ENCODE measurements around the gene KRT33A. TPM values are rescaled to one million over a fixed set of nuclear protein-coding genes. Genes with fewer than 3 reads are reported as not detected.

The KRT33A gene
- total and polyA plus RNA-seq, 4 donors = not detected

DNA sequence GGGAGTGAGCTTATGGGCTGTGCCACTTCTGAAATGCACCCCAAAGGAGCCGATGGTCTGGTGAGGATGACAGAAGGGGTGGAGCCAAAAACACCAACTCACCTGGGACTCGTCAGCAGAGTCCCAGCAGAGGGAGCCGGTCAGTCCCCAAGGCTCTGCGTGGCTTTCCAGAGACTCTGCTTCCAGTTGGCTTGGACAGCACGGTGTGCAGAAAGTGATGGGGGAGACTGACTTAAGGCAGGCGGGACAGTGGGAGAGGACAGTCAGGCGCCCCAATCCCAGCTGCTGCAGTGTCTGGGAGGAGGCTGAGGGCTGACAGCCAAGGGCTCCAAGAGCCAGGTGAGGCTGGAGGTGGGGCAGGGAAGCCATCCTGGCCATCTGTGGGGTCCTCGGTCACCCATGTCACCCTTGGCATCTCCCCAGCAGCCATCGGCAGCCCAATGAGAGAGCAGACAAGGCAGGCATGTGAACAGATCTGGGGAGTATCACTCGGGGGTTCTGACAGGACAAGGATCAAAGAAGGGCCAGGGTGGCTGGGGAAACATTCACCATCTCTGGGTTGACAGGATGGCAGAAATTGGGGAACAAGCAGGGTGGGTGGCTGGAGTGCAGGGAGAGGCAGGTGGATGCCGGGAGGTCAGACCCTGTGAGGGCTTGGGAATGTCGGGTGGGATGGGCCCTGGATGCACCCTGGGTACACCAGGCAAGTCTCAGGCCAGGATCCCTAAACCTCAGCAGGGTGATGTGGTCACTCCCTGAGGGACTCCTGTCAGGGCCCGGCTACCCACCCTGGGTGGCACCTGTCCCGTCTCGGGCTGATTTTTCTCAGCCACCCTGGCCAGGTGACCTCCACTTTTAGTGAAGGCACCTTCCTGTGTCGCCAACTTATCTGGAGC lies 26.2 kb downstream of the KRT33A start (continued):
- TF ChIP-seq, protein P1, sequence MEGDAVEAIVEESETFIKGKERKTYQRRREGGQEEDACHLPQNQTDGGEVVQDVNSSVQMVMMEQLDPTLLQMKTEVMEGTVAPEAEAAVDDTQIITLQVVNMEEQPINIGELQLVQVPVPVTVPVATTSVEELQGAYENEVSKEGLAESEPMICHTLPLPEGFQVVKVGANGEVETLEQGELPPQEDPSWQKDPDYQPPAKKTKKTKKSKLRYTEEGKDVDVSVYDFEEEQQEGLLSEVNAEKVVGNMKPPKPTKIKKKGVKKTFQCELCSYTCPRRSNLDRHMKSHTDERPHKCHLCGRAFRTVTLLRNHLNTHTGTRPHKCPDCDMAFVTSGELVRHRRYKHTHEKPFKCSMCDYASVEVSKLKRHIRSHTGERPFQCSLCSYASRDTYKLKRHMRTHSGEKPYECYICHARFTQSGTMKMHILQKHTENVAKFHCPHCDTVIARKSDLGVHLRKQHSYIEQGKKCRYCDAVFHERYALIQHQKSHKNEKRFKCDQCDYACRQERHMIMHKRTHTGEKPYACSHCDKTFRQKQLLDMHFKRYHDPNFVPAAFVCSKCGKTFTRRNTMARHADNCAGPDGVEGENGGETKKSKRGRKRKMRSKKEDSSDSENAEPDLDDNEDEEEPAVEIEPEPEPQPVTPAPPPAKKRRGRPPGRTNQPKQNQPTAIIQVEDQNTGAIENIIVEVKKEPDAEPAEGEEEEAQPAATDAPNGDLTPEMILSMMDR (IDR thresholded peaks at IDR 0.05; ENCODE audit: low read depth, low read length, missing input control) = no peak

- Histone ChIP-seq H3K36me3 (ENCODE audit: control insufficient read depth in 4 of 4, insufficient read depth in 3 of 4, low read depth in 1 of 4, low read length in 3 of 4) (no peaks in the 10 kb centered on the region), H3K4me1 (ENCODE audit: control insufficient read depth in 4 of 4, insufficient read depth in 4 of 4, low read length in 3 of 4) (no peaks in the 10 kb centered on the region), H3K27ac (ENCODE audit: low read depth in 1 of 2, low read length in 2 of 2) (no peak overlapping the region), H3K4me3 (ENCODE audit: low read depth in 1 of 3, low read length in 3 of 3) (no peak overlapping the region), H3K9me3 (ENCODE audit: control insufficient read depth in 4 of 4, low read length in 3 of 4) (peaks cover 0 to 5% (median under 1%) of the 10 kb centered on the region in 4 donors), H3K9ac (ENCODE audit: low read depth in 1 of 2, low read length in 2 of 2) (no peak overlapping the region), H3K27me3 (ENCODE audit: control insufficient read depth in 4 of 4, insufficient read depth in 4 of 4, low read length in 3 of 4) (no peaks in the 10 kb centered on the region)
- DNase-seq (ENCODE audit: low spot score) = no peak
- 90% methylated on average over 11 of the region's 11 CpGs for WGBS
- TF ChIP-seq ATF3 (IDR thresholded peaks at IDR 0.05) = no peak
- TF ChIP-seq FOXA2 (IDR thresholded peaks at IDR 0.05) = no peak
- TF ChIP-seq TAF1 (conservative IDR thresholded peaks at IDR 0.05) = no peak
- TF ChIP-seq, protein P2, sequence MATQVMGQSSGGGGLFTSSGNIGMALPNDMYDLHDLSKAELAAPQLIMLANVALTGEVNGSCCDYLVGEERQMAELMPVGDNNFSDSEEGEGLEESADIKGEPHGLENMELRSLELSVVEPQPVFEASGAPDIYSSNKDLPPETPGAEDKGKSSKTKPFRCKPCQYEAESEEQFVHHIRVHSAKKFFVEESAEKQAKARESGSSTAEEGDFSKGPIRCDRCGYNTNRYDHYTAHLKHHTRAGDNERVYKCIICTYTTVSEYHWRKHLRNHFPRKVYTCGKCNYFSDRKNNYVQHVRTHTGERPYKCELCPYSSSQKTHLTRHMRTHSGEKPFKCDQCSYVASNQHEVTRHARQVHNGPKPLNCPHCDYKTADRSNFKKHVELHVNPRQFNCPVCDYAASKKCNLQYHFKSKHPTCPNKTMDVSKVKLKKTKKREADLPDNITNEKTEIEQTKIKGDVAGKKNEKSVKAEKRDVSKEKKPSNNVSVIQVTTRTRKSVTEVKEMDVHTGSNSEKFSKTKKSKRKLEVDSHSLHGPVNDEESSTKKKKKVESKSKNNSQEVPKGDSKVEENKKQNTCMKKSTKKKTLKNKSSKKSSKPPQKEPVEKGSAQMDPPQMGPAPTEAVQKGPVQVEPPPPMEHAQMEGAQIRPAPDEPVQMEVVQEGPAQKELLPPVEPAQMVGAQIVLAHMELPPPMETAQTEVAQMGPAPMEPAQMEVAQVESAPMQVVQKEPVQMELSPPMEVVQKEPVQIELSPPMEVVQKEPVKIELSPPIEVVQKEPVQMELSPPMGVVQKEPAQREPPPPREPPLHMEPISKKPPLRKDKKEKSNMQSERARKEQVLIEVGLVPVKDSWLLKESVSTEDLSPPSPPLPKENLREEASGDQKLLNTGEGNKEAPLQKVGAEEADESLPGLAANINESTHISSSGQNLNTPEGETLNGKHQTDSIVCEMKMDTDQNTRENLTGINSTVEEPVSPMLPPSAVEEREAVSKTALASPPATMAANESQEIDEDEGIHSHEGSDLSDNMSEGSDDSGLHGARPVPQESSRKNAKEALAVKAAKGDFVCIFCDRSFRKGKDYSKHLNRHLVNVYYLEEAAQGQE (IDR thresholded peaks at IDR 0.05) = no peak
Observed at GRCh38 chr17:41322903-41323895, 27.4 kb downstream of the KRT33A start.

- Histone ChIP-seq H3K4me1 (ENCODE audit: control insufficient read depth in 4 of 4, insufficient read depth in 4 of 4, low read length in 3 of 4) (no peaks in the 10 kb centered on the region), H3K36me3 (ENCODE audit: control insufficient read depth in 4 of 4, insufficient read depth in 3 of 4, low read depth in 1 of 4, low read length in 3 of 4) (no peaks in the 10 kb centered on the region), H3K9me3 (ENCODE audit: control insufficient read depth in 4 of 4, low read length in 3 of 4) (peaks cover 0 to 5% (median under 1%) of the 10 kb centered on the region in 4 donors), H3K4me3 (ENCODE audit: low read depth in 1 of 3, low read length in 3 of 3) (no peak overlapping the region), H3K27me3 (ENCODE audit: control insufficient read depth in 4 of 4, insufficient read depth in 4 of 4, low read length in 3 of 4) (no peaks in the 10 kb centered on the region), H3K9ac (ENCODE audit: low read depth in 1 of 2, low read length in 2 of 2) (no peak overlapping the region), H3K27ac (ENCODE audit: low read depth in 1 of 2, low read length in 2 of 2) (no peak overlapping the region)
- no peak for DNase-seq (ENCODE audit: low spot score)
- TF ChIP-seq EGR1 (IDR thresholded peaks at IDR 0.05; ENCODE audit: low read depth in 2 of 2) = no peak
- TF ChIP-seq, protein P1 (IDR thresholded peaks at IDR 0.05; ENCODE audit: low read depth, low read length, missing input control) = peak; percentile 71
- TF ChIP-seq RAD21 (IDR thresholded peaks at IDR 0.05) = peak; percentile 70 to 74
- 32% methylated on average over 5 of the region's 5 CpGs for whole genome bisulfite sequencing
Observed at GRCh38 chr17:41322094-41322902, 28.3 kb downstream of the KRT33A start.
